NCI-H2081 treated with DMSO at 0.1 percent for 48 hours (cell line): ENCODE data around the gene PBX1.

Experiments
- DNase-seq: peaks from one replicate; lab custom pipeline; 2025; lab: John Stamatoyannopoulos, UW

The PBX1 gene

DNA sequence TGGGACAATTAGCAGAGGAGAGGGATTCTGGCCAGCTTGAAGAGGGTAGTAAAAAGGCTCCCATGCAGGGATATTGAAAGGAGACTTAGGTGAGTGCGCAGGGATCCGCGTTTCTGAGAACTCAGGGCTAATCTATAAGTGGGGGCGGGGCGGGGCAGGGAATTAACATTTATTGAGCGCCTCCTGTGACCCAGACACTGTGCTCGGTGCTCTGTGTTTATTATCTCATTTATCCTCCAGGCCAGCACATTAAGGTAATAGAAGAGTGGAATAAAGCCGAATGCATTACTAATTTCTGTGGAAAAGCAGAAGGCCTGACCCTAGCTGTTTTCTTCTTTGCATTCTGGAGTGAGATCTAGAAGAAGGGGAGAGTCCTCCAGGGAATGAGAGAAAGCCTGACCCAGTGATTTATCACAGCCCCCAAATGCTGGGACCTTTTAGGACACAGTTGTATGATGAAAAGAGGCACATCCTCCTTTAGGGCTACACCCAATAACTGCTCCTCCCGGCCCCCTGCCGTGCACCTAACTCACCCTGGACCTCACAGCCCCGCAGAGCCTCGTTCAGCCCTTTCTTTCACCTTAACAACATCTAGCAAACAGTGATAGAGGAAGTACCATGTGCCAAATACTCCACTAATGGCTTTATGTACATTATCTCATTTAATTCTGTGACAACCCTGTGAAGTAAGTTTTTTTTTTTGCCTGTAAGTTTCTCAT, 317.6 kb downstream of the PBX1 start:
- no peak for DNase-seq

DNA sequence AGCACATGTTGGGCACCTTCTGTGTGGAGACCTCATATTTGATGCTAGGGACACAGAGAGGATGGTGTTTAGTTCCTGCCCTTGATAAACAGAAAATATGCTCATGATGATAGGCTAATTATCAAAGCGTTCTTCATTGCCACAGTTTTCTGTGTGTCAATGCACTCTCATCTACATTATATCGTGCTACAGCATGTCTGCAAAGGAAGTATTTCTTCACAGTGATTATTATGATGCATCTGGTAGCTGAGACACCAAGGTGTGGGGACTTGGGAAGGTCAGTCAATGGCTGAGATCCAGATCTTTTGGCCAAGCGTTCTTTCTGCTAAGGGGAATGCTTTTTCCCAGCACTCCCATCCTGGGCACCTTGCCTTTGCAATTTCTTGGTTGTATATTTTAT, 321.2 kb downstream of the PBX1 start:
- DNase-seq, result no peak

GRCh38 chr1:164880644-164881043, 321.7 kb downstream of the PBX1 start:
- DNase-seq, result no peak

DNA sequence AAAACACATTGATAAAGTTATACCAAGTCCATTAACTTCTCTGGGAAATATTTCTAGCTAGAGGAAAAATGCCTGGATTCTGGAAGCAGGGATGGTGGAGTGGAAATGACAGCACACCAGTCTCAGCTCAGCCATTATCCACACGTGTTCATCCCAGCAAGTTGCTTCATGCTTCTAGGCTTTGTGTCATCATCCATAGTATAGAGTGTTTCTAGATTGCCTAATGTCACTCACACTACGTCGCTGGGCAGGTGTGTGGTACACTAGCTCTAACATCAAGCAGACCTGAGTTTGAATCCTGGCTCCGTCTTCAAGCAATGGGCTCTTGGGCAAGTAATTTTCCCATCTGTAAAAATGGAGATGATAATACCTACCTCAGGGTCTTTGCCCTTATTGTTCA, 326.3 kb downstream of the PBX1 start:
- DNase-seq, result no peak

GRCh38 chr1:164886101-164886500, 327.1 kb downstream of the PBX1 start:
- DNase-seq, result no peak

DNA sequence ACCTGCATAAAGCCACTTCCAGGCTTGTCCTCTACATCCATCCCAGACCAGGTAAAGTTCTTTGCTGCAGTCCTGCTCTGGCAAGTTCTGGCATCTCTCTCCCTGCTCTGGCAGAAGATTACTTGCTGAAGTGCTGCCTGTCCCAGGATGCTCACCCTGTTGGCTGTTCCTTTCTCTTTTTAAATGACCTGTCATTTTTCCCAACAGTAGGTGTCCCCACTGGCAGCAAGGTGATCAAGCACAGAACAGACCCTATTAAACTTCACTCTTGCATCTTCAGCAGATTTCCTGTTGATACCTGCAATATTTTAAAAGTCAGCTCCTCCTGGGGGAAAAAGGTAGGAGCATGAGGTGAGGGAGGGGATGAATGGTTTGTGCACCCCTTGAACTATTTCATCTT, 332.6 kb downstream of the PBX1 start:
- DNase-seq, result no peak

DNA sequence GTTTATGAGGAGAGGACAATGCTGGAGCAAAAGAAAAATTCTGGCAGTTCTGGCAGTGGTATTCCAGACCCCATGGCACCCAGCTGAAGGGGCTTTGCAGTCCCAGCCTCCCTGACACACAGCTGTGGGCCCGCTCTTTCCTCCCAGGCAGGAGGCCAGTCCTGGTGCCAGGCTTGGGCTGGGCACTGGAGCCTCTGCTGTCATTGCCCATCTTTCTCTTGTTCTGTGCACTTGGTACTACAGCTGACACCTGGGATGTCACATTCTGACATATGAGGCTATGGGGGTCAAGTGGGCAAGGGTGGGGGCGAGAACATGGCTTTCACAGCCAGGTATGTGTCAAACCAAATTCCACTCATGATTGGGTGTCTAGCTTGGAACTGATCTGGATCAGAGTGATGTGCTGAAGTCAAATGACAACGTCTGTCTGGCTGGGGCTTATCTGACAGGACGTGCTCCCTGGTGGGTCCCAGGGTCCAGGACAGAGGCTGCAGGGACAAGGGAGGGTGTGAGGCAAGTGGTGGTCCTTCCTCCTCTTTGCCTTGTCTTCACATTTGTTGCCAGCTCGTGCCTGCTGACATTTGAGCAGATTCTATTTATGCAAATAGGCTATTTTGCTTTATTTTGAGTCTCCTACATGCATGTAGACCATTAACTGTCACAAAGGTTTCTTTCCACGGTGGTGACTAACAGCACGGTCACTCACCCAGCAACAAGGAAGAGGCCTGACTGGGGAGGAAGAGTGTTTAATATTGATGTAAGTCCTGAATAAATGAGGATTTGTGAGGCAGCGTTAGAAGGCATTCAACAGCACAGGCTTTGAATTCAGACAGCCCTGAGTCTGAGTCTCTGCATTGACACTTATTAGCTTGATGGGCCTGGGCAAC, 336.3 kb downstream of the PBX1 start:
- DNase-seq, result no peak

DNA sequence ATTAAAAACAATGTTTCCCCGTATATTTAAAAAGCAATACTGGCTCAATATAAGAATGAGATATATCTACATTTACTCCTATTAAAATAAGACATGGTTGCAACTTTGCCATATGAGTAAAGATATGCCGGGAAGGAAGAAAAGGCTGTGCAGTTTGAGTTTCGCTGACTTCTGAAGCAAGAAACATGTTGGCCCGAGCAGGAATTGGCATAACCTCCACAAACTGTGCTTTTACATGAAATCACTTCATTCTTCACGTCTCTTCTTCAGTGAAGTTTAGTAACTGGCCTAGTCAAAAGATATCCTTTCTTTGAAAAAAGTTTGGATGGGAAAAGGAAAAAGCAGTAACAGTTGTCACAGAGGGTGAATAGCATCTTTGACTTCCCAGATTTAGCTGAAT, 342.0 kb downstream of the PBX1 start:
- DNase-seq, result no peak
